ENCODE measurements around the gene TRPM4. TPM values are rescaled to one million over a fixed set of nuclear protein-coding genes. Genes with fewer than 3 reads are reported as not detected.

TRPM4 gene
- polyA plus RNA-seq, 1 donor (not counting 4 experiments of a cell fraction or from before 2014, with no cell fraction given), result 16.1 TPM

GRCh38 chr19:49129238-49129583, 28.4 kb upstream of the TRPM4 start:
- H3K27ac ChIP-seq (ENCODE audit: control insufficient read depth, insufficient read depth, low read length), result no peak overlapping the region
- FAIRE-seq (no peak), DNase-seq (ENCODE audit: low read depth, low spot score) (no peak)
- H4K20me1 ChIP-seq (ENCODE audit: control insufficient read depth, extremely low read depth, insufficient read depth, low read length), result no peaks in the 10 kb centered on the region
- H3K27me3 ChIP-seq (ENCODE audit: control insufficient read depth, extremely low read depth, insufficient read depth, low read length), result no peaks in the 10 kb centered on the region
- H2AFZ ChIP-seq (ENCODE audit: control insufficient read depth, low read length), result no peak overlapping the region
- no peaks in the 10 kb centered on the region for H3K79me2 ChIP-seq (ENCODE audit: control insufficient read depth, insufficient read depth, low read length)
- no peaks in the 10 kb centered on the region for H3K9me3 ChIP-seq (ENCODE audit: control insufficient read depth, low read depth, low read length)
- dilution Hi-C loops (cut with MboI; ENCODE audit: extremely low pct_ligation_motif_present, low sequenced_read_pairs), result no loop called here
- TF ChIP-seq CTCF (optimal IDR thresholded peaks at IDR 0.05 in 1 of 3, IDR thresholded peaks at IDR 0.05 in 1 of 3, conservative IDR thresholded peaks at IDR 0.05 in 1 of 3; ENCODE audit: extremely low read depth in 1 of 3, insufficient read depth in 2 of 3, low read length in 3 of 3), result no peak
- TF ChIP-seq EZH2 (IDR thresholded peaks at IDR 0.05; ENCODE audit: low read length), result no peak
- H3K4me2 ChIP-seq (ENCODE audit: control insufficient read depth, extremely low read depth, insufficient read depth, low read depth, low read length), result no peak overlapping the region
- no peak overlapping the region for H3K9ac ChIP-seq (ENCODE audit: control insufficient read depth, extremely low read depth, insufficient read depth, low read length)
- H3K36me3 ChIP-seq (ENCODE audit: control insufficient read depth in 2 of 2, extremely low read depth in 1 of 2, insufficient read depth in 2 of 2, low read length in 2 of 2), result no peaks in the 10 kb centered on the region
- no peaks in the 10 kb centered on the region for H3K9me1 ChIP-seq (ENCODE audit: control insufficient read depth, extremely low read depth, insufficient read depth, low read length)
- no peak overlapping the region for H3K4me3 ChIP-seq (ENCODE audit: control insufficient read depth in 2 of 3, extremely low read depth in 1 of 3, insufficient read depth in 2 of 3, low read depth in 1 of 3, low read length in 3 of 3)
- H3K4me1 ChIP-seq (ENCODE audit: control insufficient read depth, extremely low read depth, insufficient read depth, low read length), result peaks cover 4% of the 10 kb centered on the region

- DNase-seq (ENCODE audit: low read depth, low spot score) (no peak), FAIRE-seq (no peak)
- Histone ChIP-seq H3K79me2 (ENCODE audit: control insufficient read depth, insufficient read depth, low read length) (no peaks in the 10 kb centered on the region), H3K9ac (ENCODE audit: control insufficient read depth, extremely low read depth, insufficient read depth, low read length) (no peak overlapping the region), H3K27me3 (ENCODE audit: control insufficient read depth, extremely low read depth, insufficient read depth, low read length) (no peaks in the 10 kb centered on the region), H3K4me1 (ENCODE audit: control insufficient read depth, extremely low read depth, insufficient read depth, low read length) (no peaks in the 10 kb centered on the region), H3K9me3 (ENCODE audit: control insufficient read depth, low read depth, low read length) (no peaks in the 10 kb centered on the region), H3K4me2 (ENCODE audit: control insufficient read depth, extremely low read depth, insufficient read depth, low read depth, low read length) (no peak overlapping the region), H2AFZ (ENCODE audit: control insufficient read depth, low read length) (no peak overlapping the region), H3K36me3 (ENCODE audit: control insufficient read depth in 2 of 2, extremely low read depth in 1 of 2, insufficient read depth in 2 of 2, low read length in 2 of 2) (no peaks in the 10 kb centered on the region), H4K20me1 (ENCODE audit: control insufficient read depth, extremely low read depth, insufficient read depth, low read length) (no peaks in the 10 kb centered on the region), H3K27ac (ENCODE audit: control insufficient read depth, insufficient read depth, low read length) (no peak overlapping the region), H3K9me1 (ENCODE audit: control insufficient read depth, extremely low read depth, insufficient read depth, low read length) (no peaks in the 10 kb centered on the region), H3K4me3 (ENCODE audit: control insufficient read depth in 2 of 3, extremely low read depth in 1 of 3, insufficient read depth in 2 of 3, low read depth in 1 of 3, low read length in 3 of 3) (no peak overlapping the region)
- dilution Hi-C loops (cut with MboI; ENCODE audit: extremely low pct_ligation_motif_present, low sequenced_read_pairs), result no loop called here
- TF ChIP-seq EZH2 (IDR thresholded peaks at IDR 0.05; ENCODE audit: low read length), result no peak
- no peak for TF ChIP-seq CTCF (optimal IDR thresholded peaks at IDR 0.05 in 1 of 3, IDR thresholded peaks at IDR 0.05 in 1 of 3, conservative IDR thresholded peaks at IDR 0.05 in 1 of 3; ENCODE audit: extremely low read depth in 1 of 3, insufficient read depth in 2 of 3, low read length in 3 of 3)
These were observed 27.3 kb upstream of the TRPM4 start for GRCh38 chr19:49130325-49130724.
